ENCODE measurements around the gene STBD1. TPM values are rescaled to one million over a fixed set of nuclear protein-coding genes. Genes with fewer than 3 reads are reported as not detected.

STBD1 gene
- total RNA-seq, 4 donors from 2014 or later, result 14.8 to 30.2 (median 17.7) TPM

GRCh38 chr4:76265631-76266218, 40.8 kb upstream of the STBD1 start:
- Histone ChIP-seq H3K27ac (replicated peaks in 1 of 4) (no peak overlapping the region), H3K27me3 (no peaks in the 10 kb centered on the region), H3K9me3 (no peaks in the 10 kb centered on the region), H3K4me3 (no peak overlapping the region), H3K36me3 (peaks cover 0 to 13% (median 3%) of the 10 kb centered on the region in 4 donors), H3K4me1 (no peaks in the 10 kb centered on the region)
- DNase-seq (ENCODE audit: extremely low spot score), result no peak
- 93% methylated on average over 6 of the region's 6 CpGs for WGBS
- intact Hi-C loops (cut with DNase I), result no loop called here
- TF ChIP-seq, protein P1, sequence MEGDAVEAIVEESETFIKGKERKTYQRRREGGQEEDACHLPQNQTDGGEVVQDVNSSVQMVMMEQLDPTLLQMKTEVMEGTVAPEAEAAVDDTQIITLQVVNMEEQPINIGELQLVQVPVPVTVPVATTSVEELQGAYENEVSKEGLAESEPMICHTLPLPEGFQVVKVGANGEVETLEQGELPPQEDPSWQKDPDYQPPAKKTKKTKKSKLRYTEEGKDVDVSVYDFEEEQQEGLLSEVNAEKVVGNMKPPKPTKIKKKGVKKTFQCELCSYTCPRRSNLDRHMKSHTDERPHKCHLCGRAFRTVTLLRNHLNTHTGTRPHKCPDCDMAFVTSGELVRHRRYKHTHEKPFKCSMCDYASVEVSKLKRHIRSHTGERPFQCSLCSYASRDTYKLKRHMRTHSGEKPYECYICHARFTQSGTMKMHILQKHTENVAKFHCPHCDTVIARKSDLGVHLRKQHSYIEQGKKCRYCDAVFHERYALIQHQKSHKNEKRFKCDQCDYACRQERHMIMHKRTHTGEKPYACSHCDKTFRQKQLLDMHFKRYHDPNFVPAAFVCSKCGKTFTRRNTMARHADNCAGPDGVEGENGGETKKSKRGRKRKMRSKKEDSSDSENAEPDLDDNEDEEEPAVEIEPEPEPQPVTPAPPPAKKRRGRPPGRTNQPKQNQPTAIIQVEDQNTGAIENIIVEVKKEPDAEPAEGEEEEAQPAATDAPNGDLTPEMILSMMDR (IDR thresholded peaks at IDR 0.05), result no peak
- no peak for TF ChIP-seq POLR2AphosphoS5 (IDR thresholded peaks at IDR 0.05)
- no peak for TF ChIP-seq EP300 (IDR thresholded peaks at IDR 0.05)
- no peak for TF ChIP-seq POLR2A (IDR thresholded peaks at IDR 0.05; ENCODE audit: low read depth)

DNA sequence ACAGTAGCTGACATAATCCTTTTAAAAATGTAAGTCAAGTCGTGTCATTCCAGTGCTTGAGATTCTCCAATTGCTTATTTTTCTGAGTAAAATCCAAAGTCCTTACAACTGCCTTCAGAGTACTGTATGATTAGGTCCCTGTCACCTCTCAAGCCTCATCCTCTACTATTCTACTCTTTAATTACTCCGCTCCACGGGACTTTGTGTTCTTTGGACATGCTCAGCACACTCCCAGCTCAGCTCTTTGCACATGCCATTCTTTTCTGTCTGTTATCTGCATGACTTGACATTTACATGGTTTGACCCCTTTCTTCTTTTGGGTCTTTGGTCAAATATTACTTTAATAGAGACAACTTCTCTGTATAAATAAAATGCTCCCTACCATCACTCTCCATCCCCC, 39.9 kb upstream of the STBD1 start:
- no peak for DNase-seq (ENCODE audit: extremely low spot score)
- Histone ChIP-seq H3K4me3 (no peak overlapping the region), H3K27ac (replicated peaks in 1 of 4) (no peak overlapping the region), H3K36me3 (peaks cover 0 to 13% (median 3%) of the 10 kb centered on the region in 4 donors), H3K4me1 (no peaks in the 10 kb centered on the region), H3K27me3 (no peaks in the 10 kb centered on the region), H3K9me3 (no peaks in the 10 kb centered on the region)
- WGBS, result 66% methylated on average over 3 of the region's 3 CpGs
- TF ChIP-seq, protein P1 (IDR thresholded peaks at IDR 0.05), result no peak
- TF ChIP-seq POLR2AphosphoS5 (IDR thresholded peaks at IDR 0.05), result no peak
- no peak for TF ChIP-seq POLR2A (IDR thresholded peaks at IDR 0.05; ENCODE audit: low read depth)
- no peak for TF ChIP-seq EP300 (IDR thresholded peaks at IDR 0.05)
- intact Hi-C loops (cut with DNase I), result no loop called here

DNA sequence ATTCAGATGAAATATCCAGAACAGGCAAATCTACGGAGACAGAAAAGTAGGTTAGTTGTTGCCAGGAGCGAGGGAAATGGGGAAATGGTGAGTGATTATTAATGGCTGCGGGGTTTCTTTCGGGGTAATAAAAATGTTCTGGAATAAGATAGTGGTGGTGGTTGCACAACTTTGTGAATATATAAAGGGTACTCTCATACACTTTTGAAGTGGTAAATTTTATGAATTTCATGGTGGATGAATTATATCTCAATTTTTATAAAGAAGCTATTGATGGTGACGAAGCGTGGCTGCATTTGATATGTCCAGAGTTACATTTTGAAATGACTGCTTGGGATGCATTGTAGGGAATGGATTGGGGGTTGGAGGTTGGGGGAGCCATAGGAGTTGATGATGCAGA, 38.7 kb upstream of the STBD1 start:
- Histone ChIP-seq H3K9me3 (no peaks in the 10 kb centered on the region), H3K4me1 (no peaks in the 10 kb centered on the region), H3K36me3 (peaks cover 0 to 13% (median 3%) of the 10 kb centered on the region in 4 donors), H3K27me3 (no peaks in the 10 kb centered on the region), H3K27ac (replicated peaks in 1 of 4) (no peak overlapping the region), H3K4me3 (no peak overlapping the region)
- no peak for DNase-seq (ENCODE audit: extremely low spot score)
- intact Hi-C loops (cut with DNase I), result no loop called here
- WGBS, result 93% methylated on average over 6 of the region's 6 CpGs
- TF ChIP-seq POLR2AphosphoS5 (IDR thresholded peaks at IDR 0.05) (no peak), EP300 (IDR thresholded peaks at IDR 0.05) (no peak), POLR2A (IDR thresholded peaks at IDR 0.05; ENCODE audit: low read depth) (no peak)
- TF ChIP-seq, protein P1 (IDR thresholded peaks at IDR 0.05), result no peak

DNA sequence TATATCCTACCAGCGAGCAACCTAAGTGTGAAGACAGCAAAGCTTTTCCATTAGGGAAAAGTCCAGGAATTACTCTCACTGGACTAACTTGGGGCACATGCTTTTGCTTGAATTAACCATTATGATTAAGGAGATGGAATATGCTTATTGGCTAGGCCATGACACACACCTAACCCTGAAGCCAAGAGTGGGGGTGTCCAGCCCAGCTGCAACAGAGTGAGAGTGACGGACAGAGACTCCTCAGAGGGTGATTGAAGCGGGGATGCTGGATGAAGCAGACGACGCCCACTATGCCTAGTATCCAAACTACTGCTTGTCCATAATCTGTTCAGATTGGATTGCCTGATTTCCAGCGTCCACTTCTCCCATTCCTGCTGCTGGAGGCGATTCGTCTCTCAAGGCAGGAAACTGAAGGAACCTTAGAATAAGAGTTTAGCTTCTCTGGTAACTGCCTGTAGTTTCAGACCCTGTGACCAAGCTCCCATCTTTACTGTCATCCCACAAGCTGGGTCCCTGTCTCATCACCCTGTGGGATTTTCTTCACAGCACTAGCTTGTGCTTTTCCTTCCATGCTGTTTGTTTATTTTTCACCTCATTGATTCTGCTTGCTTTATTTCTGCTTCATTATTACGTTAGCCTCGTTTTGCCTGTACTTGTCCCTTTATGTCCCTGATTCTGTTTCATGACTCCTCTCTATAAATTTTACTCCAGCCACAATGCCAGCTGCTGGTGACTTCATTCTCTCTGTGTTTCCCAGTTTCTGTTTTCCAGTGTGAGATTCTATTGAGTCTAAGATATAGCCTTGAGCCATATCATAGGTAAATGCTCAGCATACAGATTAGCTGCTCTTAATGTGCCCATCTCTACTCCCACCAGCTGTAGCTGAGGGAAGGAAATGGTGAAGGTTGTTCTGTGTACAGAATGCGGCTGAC, 36.0 kb upstream of the STBD1 start:
- intact Hi-C loops (cut with DNase I), result no loop called here
- no peaks in the 10 kb centered on the region for H3K27me3 ChIP-seq
- DNase-seq (ENCODE audit: extremely low spot score), result no peak

DNA sequence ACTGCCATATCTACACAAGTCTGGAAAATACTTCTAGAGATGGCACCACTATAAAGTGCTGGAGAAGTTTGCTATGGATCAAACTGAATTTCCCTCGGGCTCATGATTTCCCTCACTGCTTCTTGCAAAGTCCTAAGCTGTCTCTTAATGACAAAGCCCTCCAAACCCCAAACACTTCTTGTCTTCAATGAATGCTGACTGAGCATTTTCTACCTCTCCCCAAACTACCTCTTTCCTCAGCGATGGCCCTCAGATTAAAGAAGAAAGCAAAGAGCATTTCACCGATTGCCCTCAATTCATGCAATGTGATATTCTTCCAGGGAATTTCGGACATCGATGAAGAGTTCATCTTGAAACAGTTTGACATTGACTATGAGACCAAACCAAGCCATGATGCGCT, 35.3 kb upstream of the STBD1 start:
- DNase-seq (ENCODE audit: extremely low spot score), result no peak
- TF ChIP-seq, protein P1 (IDR thresholded peaks at IDR 0.05), result no peak
- TF ChIP-seq EP300 (IDR thresholded peaks at IDR 0.05) (no peak), POLR2AphosphoS5 (IDR thresholded peaks at IDR 0.05) (no peak), POLR2A (IDR thresholded peaks at IDR 0.05; ENCODE audit: low read depth) (no peak)
- 95% methylated on average over 6 of the region's 6 CpGs for WGBS
- Histone ChIP-seq H3K36me3 (peaks cover 0 to 3% (median 0%) of the 10 kb centered on the region in 4 donors), H3K27ac (replicated peaks in 1 of 4) (no peak overlapping the region), H3K4me1 (no peaks in the 10 kb centered on the region), H3K4me3 (no peak overlapping the region), H3K27me3 (no peaks in the 10 kb centered on the region), H3K9me3 (no peaks in the 10 kb centered on the region)
- intact Hi-C loops (cut with DNase I), result no loop called here

More for the DNA sequence above, 36.0 kb upstream of the STBD1 start:
- Histone ChIP-seq H3K27ac (replicated peaks in 1 of 4) (no peak overlapping the region), H3K4me1 (no peaks in the 10 kb centered on the region), H3K36me3 (peaks cover 0 to 6% (median 3%) of the 10 kb centered on the region in 4 donors), H3K4me3 (no peak overlapping the region), H3K9me3 (no peaks in the 10 kb centered on the region)
- 88% methylated on average over 11 of the region's 11 CpGs for WGBS
- TF ChIP-seq EP300 (IDR thresholded peaks at IDR 0.05), result no peak
